ENCODE data around the gene CD34. TPM values are rescaled to one million over a fixed set of nuclear protein-coding genes. Genes with fewer than 3 reads are reported as not detected.

The CD34 gene
- total RNA-seq (2014; rRNA removed; shearing (Covaris generic); ENCODE audit: low replicate concordance), result 0.04 TPM in 1 of 2 replicates, not detected in the other

GRCh38 chr1:207910591-207911354 is at the start of gene CD34:
Gene CD34, minus strand, starts transcription at chr1:207911125. Its CDS starts 45 bp downstream, at chr1:207911080.
- no peaks in the 10 kb centered on the region for H3K9me2 ChIP-seq (replicated peaks; ENCODE audit: insufficient read depth, low read length)
- DNase-seq, result no peak
- H3K4me3 ChIP-seq (ENCODE audit: low read length), result no peak within 1 kb of the TSS
- no peaks in the 10 kb centered on the region for H3K4me1 ChIP-seq (ENCODE audit: low read length)
- H4K20me1 ChIP-seq (ENCODE audit: insufficient read depth, low read depth, low read length), result no peaks in the 10 kb centered on the region
- no peaks in the 10 kb centered on the region for H3K36me3 ChIP-seq (ENCODE audit: insufficient read depth, low read length)
- H3K9me3 ChIP-seq (ENCODE audit: low read length), result no peaks in the 10 kb centered on the region
- H3K79me2 ChIP-seq (ENCODE audit: low read length), result no peaks in the 10 kb centered on the region
- H3K27me3 ChIP-seq (ENCODE audit: low read length), result no peaks in the 10 kb centered on the region
- no peak within 1 kb of the TSS for H3K9ac ChIP-seq (ENCODE audit: low read length)
- H3K4me2 ChIP-seq (ENCODE audit: low read depth, low read length, poor library complexity, severe bottlenecking), result no peak within 1 kb of the TSS
- no peak within 1 kb of the TSS for H3K27ac ChIP-seq (ENCODE audit: low read length)
- no peak within 1 kb of the TSS for H2AFZ ChIP-seq (ENCODE audit: low read length)

GRCh38 chr1:207960346-207960745 is 49.4 kb upstream of the CD34 start:
- Histone ChIP-seq H3K9ac (ENCODE audit: low read length) (no peak overlapping the region), H3K9me2 (replicated peaks; ENCODE audit: insufficient read depth, low read length) (no peaks in the 10 kb centered on the region), H3K4me3 (ENCODE audit: low read length) (no peak overlapping the region)

GRCh38 chr1:207959910-207960309 is 49.0 kb upstream of the CD34 start:
- H3K27ac ChIP-seq (ENCODE audit: low read length), result no peak overlapping the region
- no peaks in the 10 kb centered on the region for H3K79me2 ChIP-seq (ENCODE audit: low read length)
- DNase-seq, result no peak
- H3K27me3 ChIP-seq (ENCODE audit: low read length), result no peaks in the 10 kb centered on the region
- no peaks in the 10 kb centered on the region for H3K36me3 ChIP-seq (ENCODE audit: insufficient read depth, low read length)
- H3K9ac ChIP-seq (ENCODE audit: low read length), result no peak overlapping the region
- H3K9me2 ChIP-seq (replicated peaks; ENCODE audit: insufficient read depth, low read length), result no peaks in the 10 kb centered on the region
- peaks cover 12% of the 10 kb centered on the region for H3K4me1 ChIP-seq (ENCODE audit: low read length)
- H3K9me3 ChIP-seq (ENCODE audit: low read length), result no peaks in the 10 kb centered on the region
- no peak overlapping the region for H2AFZ ChIP-seq (ENCODE audit: low read length)
- no peak overlapping the region for H3K4me3 ChIP-seq (ENCODE audit: low read length)
- no peaks in the 10 kb centered on the region for H4K20me1 ChIP-seq (ENCODE audit: insufficient read depth, low read depth, low read length)
- no peak overlapping the region for H3K4me2 ChIP-seq (ENCODE audit: low read depth, low read length, poor library complexity, severe bottlenecking)

More at GRCh38 chr1:207960346-207960745, 49.4 kb upstream of the CD34 start:
- H3K27ac ChIP-seq (ENCODE audit: low read length), result no peak overlapping the region
- peaks cover 12% of the 10 kb centered on the region for H3K4me1 ChIP-seq (ENCODE audit: low read length)
- H3K9me3 ChIP-seq (ENCODE audit: low read length), result no peaks in the 10 kb centered on the region
- no peak for DNase-seq
- H2AFZ ChIP-seq (ENCODE audit: low read length), result no peak overlapping the region
- no peak overlapping the region for H3K4me2 ChIP-seq (ENCODE audit: low read depth, low read length, poor library complexity, severe bottlenecking)
- no peaks in the 10 kb centered on the region for H3K27me3 ChIP-seq (ENCODE audit: low read length)
- no peaks in the 10 kb centered on the region for H4K20me1 ChIP-seq (ENCODE audit: insufficient read depth, low read depth, low read length)
- H3K79me2 ChIP-seq (ENCODE audit: low read length), result no peaks in the 10 kb centered on the region
- H3K36me3 ChIP-seq (ENCODE audit: insufficient read depth, low read length), result no peaks in the 10 kb centered on the region

GRCh38 chr1:207959141-207959825 is 48.4 kb upstream of the CD34 start:
- DNase-seq, result no peak
- H3K27me3 ChIP-seq (ENCODE audit: low read length), result no peaks in the 10 kb centered on the region
- H2AFZ ChIP-seq (ENCODE audit: low read length), result no peak overlapping the region
- H3K36me3 ChIP-seq (ENCODE audit: insufficient read depth, low read length), result no peaks in the 10 kb centered on the region
- peaks cover 12% of the 10 kb centered on the region for H3K4me1 ChIP-seq (ENCODE audit: low read length)
- no peak overlapping the region for H3K4me2 ChIP-seq (ENCODE audit: low read depth, low read length, poor library complexity, severe bottlenecking)
- H3K4me3 ChIP-seq (ENCODE audit: low read length), result no peak overlapping the region
- H3K9me3 ChIP-seq (ENCODE audit: low read length), result no peaks in the 10 kb centered on the region
- H3K27ac ChIP-seq (ENCODE audit: low read length), result no peak overlapping the region
- H4K20me1 ChIP-seq (ENCODE audit: insufficient read depth, low read depth, low read length), result no peaks in the 10 kb centered on the region
- no peaks in the 10 kb centered on the region for H3K79me2 ChIP-seq (ENCODE audit: low read length)
- H3K9ac ChIP-seq (ENCODE audit: low read length), result no peak overlapping the region
- no peaks in the 10 kb centered on the region for H3K9me2 ChIP-seq (replicated peaks; ENCODE audit: insufficient read depth, low read length)

- Histone ChIP-seq H3K4me2 (ENCODE audit: low read depth, low read length, poor library complexity, severe bottlenecking) (no peak overlapping the region), H3K9ac (ENCODE audit: low read length) (no peak overlapping the region), H3K9me3 (ENCODE audit: low read length) (no peaks in the 10 kb centered on the region), H3K27me3 (ENCODE audit: low read length) (no peaks in the 10 kb centered on the region), H2AFZ (ENCODE audit: low read length) (no peak overlapping the region), H3K27ac (ENCODE audit: low read length) (no peak overlapping the region), H3K4me1 (ENCODE audit: low read length) (peaks cover 10% of the 10 kb centered on the region), H3K79me2 (ENCODE audit: low read length) (no peaks in the 10 kb centered on the region), H3K9me2 (replicated peaks; ENCODE audit: insufficient read depth, low read length) (no peaks in the 10 kb centered on the region), H3K36me3 (ENCODE audit: insufficient read depth, low read length) (no peaks in the 10 kb centered on the region), H4K20me1 (ENCODE audit: insufficient read depth, low read depth, low read length) (no peaks in the 10 kb centered on the region), H3K4me3 (ENCODE audit: low read length) (no peak overlapping the region)
- DNase-seq, result no peak
These were observed 47.6 kb upstream of the CD34 start for GRCh38 chr1:207958376-207959139.

- Histone ChIP-seq H3K9ac (ENCODE audit: low read length) (no peak overlapping the region), H3K4me3 (ENCODE audit: low read length) (no peak overlapping the region), H3K27me3 (ENCODE audit: low read length) (no peaks in the 10 kb centered on the region; the same call in 1 of the 2 replicates), H2AFZ (ENCODE audit: low read length) (no peak overlapping the region), H3K9me2 (replicated peaks; ENCODE audit: insufficient read depth, low read length) (no peaks in the 10 kb centered on the region), H3K27ac (ENCODE audit: low read length) (no peak overlapping the region), H3K4me2 (ENCODE audit: low read depth, low read length, poor library complexity, severe bottlenecking) (no peak overlapping the region), H3K79me2 (ENCODE audit: low read length) (no peaks in the 10 kb centered on the region), H3K4me1 (ENCODE audit: low read length) (0 out of 2 replicates have a peak, but pooled peaks cover 4% of the 10 kb centered on the region), H4K20me1 (ENCODE audit: insufficient read depth, low read depth, low read length) (no peaks in the 10 kb centered on the region), H3K36me3 (ENCODE audit: insufficient read depth, low read length) (no peaks in the 10 kb centered on the region), H3K9me3 (ENCODE audit: low read length) (no peaks in the 10 kb centered on the region)
- no peak for DNase-seq
These were observed 46.1 kb upstream of the CD34 start for GRCh38 chr1:207956986-207957385.

- Histone ChIP-seq H4K20me1 (ENCODE audit: insufficient read depth, low read depth, low read length) (no peaks in the 10 kb centered on the region), H3K36me3 (ENCODE audit: insufficient read depth, low read length) (no peaks in the 10 kb centered on the region), H3K4me3 (ENCODE audit: low read length) (no peak overlapping the region), H3K9ac (ENCODE audit: low read length) (no peak overlapping the region), H3K79me2 (ENCODE audit: low read length) (no peaks in the 10 kb centered on the region), H2AFZ (ENCODE audit: low read length) (no peak overlapping the region), H3K4me2 (ENCODE audit: low read depth, low read length, poor library complexity, severe bottlenecking) (no peak overlapping the region), H3K9me3 (ENCODE audit: low read length) (no peaks in the 10 kb centered on the region), H3K27ac (ENCODE audit: low read length) (no peak overlapping the region), H3K27me3 (ENCODE audit: low read length) (no peaks in the 10 kb centered on the region; the same call in 1 of the 2 replicates), H3K9me2 (replicated peaks; ENCODE audit: insufficient read depth, low read length) (no peaks in the 10 kb centered on the region), H3K4me1 (ENCODE audit: low read length) (0 out of 2 replicates have a peak, but pooled peaks cover 4% of the 10 kb centered on the region)
- DNase-seq, result peak; percentile 41
These were observed 43.2 kb upstream of the CD34 start for GRCh38 chr1:207954104-207954503.

Measured in Karpas-422 (cell line).